ENCODE measurements around the gene TMEM219.

DNA sequence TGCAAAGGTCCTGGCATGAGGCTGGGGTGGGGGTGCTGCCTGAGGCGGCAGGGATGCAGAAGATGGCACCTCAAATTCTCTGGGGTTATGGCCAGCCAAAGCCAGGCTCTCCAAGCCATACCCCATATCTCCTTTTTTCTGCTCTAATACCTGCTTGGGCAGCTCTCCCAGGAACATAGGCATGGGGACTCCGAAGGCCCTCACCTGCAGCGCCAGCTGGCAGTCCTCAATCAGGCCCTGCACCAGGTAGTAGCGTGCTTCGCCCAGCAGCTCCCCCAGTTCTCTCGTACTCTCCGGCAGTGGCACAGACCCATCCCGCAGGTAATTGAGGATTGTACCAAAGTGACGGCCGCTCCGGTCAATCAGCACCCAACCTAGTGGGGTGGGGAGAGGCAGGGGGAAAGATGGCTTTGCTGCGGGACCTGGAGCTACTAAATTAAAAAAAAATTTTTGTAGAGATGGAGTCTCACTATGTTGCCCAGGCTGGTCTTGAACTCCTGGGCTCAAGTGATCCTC, 38.8 kb upstream of the TMEM219 start:
- TF ChIP-seq CTCF (IDR thresholded peaks at IDR 0.05): no peak
- TF ChIP-seq POLR2A (IDR thresholded peaks at IDR 0.05): no peak
